ENCODE results near the gene EPN2.

Gene EPN2

GRCh38 chr17:19250421-19251173 is 13.4 kb downstream of the EPN2 start:
- ChIA-PET CTCF (interaction anchor here (0.6 kb wide), 1 partner anchor 45 kb away, joined by 3 read pairs; no protein-coding TSS in a partner anchor), POLR2A (interaction anchor here (1.2 kb wide), 1 partner anchor 10 kb away, joined by 3 read pairs; no protein-coding TSS in a partner anchor)
- TF ChIP-seq L3MBTL2 (conservative IDR thresholded peaks at IDR 0.05) (no peak), ELF4 (IDR thresholded peaks at IDR 0.05) (no peak), ARNT (IDR thresholded peaks at IDR 0.05) (no peak), FOXM1 (IDR thresholded peaks at IDR 0.05; ENCODE audit: borderline replicate concordance) (no peak), SUZ12 (IDR thresholded peaks at IDR 0.05) (no peak), BHLHE40 (IDR thresholded peaks at IDR 0.05; ENCODE audit: borderline replicate concordance) (no peak), LEF1 (IDR thresholded peaks at IDR 0.05; ENCODE audit: borderline replicate concordance) (no peak), FOXA1 (IDR thresholded peaks at IDR 0.05) (no peak), ZNF384 (IDR thresholded peaks at IDR 0.05) (no peak), FOXK2 (IDR thresholded peaks at IDR 0.05) (no peak), TARDBP (IDR thresholded peaks at IDR 0.05) (no peak), SP1 (IDR thresholded peaks at IDR 0.05) (no peak), NFRKB (IDR thresholded peaks at IDR 0.05) (no peak), HDGF (IDR thresholded peaks at IDR 0.05; ENCODE audit: borderline replicate concordance) (no peak)
- TF ChIP-seq, protein P1, sequence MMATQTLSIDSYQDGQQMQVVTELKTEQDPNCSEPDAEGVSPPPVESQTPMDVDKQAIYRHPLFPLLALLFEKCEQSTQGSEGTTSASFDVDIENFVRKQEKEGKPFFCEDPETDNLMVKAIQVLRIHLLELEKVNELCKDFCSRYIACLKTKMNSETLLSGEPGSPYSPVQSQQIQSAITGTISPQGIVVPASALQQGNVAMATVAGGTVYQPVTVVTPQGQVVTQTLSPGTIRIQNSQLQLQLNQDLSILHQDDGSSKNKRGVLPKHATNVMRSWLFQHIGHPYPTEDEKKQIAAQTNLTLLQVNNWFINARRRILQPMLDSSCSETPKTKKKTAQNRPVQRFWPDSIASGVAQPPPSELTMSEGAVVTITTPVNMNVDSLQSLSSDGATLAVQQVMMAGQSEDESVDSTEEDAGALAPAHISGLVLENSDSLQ (IDR thresholded peaks at IDR 0.05), result no peak
- DNase-seq (ENCODE audit: extremely low spot score), result no peak

GRCh38 chr17:19253112-19253511 is 15.9 kb downstream of the EPN2 start:
- TF ChIP-seq BHLHE40 (IDR thresholded peaks at IDR 0.05; ENCODE audit: borderline replicate concordance), result no peak
- no peak for TF ChIP-seq SUZ12 (IDR thresholded peaks at IDR 0.05)
- no peak for TF ChIP-seq ARNT (IDR thresholded peaks at IDR 0.05)
- TF ChIP-seq SP1 (IDR thresholded peaks at IDR 0.05), result no peak
- TF ChIP-seq FOXA1 (IDR thresholded peaks at IDR 0.05), result no peak
- no peak for TF ChIP-seq L3MBTL2 (conservative IDR thresholded peaks at IDR 0.05)
- no peak for TF ChIP-seq HDGF (IDR thresholded peaks at IDR 0.05; ENCODE audit: borderline replicate concordance)
- no peak for TF ChIP-seq FOXM1 (IDR thresholded peaks at IDR 0.05; ENCODE audit: borderline replicate concordance)
- TF ChIP-seq CTBP1 (IDR thresholded peaks at IDR 0.05; ENCODE audit: borderline replicate concordance), result no peak
- TF ChIP-seq LEF1 (IDR thresholded peaks at IDR 0.05; ENCODE audit: borderline replicate concordance), result no peak
- TF ChIP-seq FOXK2 (IDR thresholded peaks at IDR 0.05), result no peak
- TF ChIP-seq ELF4 (IDR thresholded peaks at IDR 0.05), result no peak
- no peak for TF ChIP-seq ZNF384 (IDR thresholded peaks at IDR 0.05)
- TF ChIP-seq, protein P1 (IDR thresholded peaks at IDR 0.05), result no peak
- no peak for TF ChIP-seq TARDBP (IDR thresholded peaks at IDR 0.05)
- TF ChIP-seq NFRKB (IDR thresholded peaks at IDR 0.05), result no peak
- ChIA-PET CTCF (no interaction called here), POLR2A (interaction anchor here (1.3 kb wide), 1 partner anchor 125 kb away, joined by 3 read pairs; the partner anchor contains the start of gene MAPK7)
- no peak for DNase-seq (ENCODE audit: extremely low spot score)

DNA sequence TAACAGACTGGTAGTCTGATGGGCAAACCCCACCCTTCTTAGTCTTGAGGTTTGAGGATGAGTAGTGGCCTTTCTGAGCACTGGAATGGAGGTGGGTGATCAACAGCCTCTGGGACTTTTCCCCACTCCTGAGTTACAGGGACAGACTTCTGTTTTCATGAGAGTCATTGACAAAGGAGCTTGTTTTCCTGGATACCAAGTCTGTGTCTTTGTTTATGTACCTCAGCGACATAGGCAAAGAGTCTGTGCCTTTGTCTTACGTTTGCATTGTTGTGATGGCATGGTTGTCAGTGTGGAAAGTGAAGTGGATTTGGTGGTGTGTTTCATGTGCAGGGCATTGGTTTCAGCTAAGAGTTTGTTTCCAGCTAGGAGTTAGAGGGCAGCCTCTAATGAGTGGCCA is 17.5 kb downstream of the EPN2 start:
- DNase-seq (ENCODE audit: extremely low spot score), result no peak
- CTCF ChIA-PET, result interaction anchor here (0.6 kb wide), 1 partner anchor 10 kb away, joined by 4 read pairs; no protein-coding TSS in a partner anchor
- POLR2A ChIA-PET, result no interaction called here
- TF ChIP-seq, protein P1 (IDR thresholded peaks at IDR 0.05), result no peak
- TF ChIP-seq NFRKB (IDR thresholded peaks at IDR 0.05) (no peak), ZNF384 (IDR thresholded peaks at IDR 0.05) (no peak), SUZ12 (IDR thresholded peaks at IDR 0.05) (no peak), TARDBP (IDR thresholded peaks at IDR 0.05) (no peak)

DNA sequence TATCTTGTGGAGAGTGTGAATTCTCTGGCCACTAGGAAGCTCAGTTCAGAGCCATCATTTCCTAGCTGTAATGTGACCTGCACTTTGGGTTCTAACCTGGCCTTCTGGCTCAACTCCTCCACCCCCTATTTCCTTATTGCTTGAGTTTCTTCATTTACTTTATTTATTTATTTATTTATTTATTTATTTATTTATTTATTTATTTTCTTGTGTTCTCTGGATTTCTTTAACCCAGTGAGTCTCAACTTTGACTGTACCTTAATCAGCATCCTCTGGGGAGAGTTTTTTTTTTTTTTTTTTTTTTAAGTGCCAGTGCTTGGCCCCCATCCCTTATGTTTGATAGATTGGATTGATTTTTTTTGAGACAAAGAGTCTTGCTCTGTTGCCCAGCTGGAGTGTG is 18.1 kb downstream of the EPN2 start:
- DNase-seq (ENCODE audit: extremely low spot score), result no peak
- TF ChIP-seq FOXK2 (IDR thresholded peaks at IDR 0.05), result no peak
- no peak for TF ChIP-seq LEF1 (IDR thresholded peaks at IDR 0.05; ENCODE audit: borderline replicate concordance)
- no peak for TF ChIP-seq SP1 (IDR thresholded peaks at IDR 0.05)
- no peak for TF ChIP-seq TARDBP (IDR thresholded peaks at IDR 0.05)
- TF ChIP-seq CTBP1 (IDR thresholded peaks at IDR 0.05; ENCODE audit: borderline replicate concordance), result no peak
- no peak for TF ChIP-seq FOXA1 (IDR thresholded peaks at IDR 0.05)
- no peak for TF ChIP-seq ZNF384 (IDR thresholded peaks at IDR 0.05)
- no peak for TF ChIP-seq BHLHE40 (IDR thresholded peaks at IDR 0.05; ENCODE audit: borderline replicate concordance)
- no peak for TF ChIP-seq SUZ12 (IDR thresholded peaks at IDR 0.05)
- TF ChIP-seq ELF4 (IDR thresholded peaks at IDR 0.05), result no peak
- TF ChIP-seq NFRKB (IDR thresholded peaks at IDR 0.05), result no peak
- TF ChIP-seq, protein P1 (IDR thresholded peaks at IDR 0.05), result no peak
- no peak for TF ChIP-seq FOXM1 (IDR thresholded peaks at IDR 0.05; ENCODE audit: borderline replicate concordance)
- TF ChIP-seq L3MBTL2 (conservative IDR thresholded peaks at IDR 0.05), result no peak
- TF ChIP-seq HDGF (IDR thresholded peaks at IDR 0.05; ENCODE audit: borderline replicate concordance), result no peak
- ChIA-PET POLR2A (interaction anchor here (1.4 kb wide), 1 partner anchor 8 kb away, joined by 4 read pairs; no protein-coding TSS in a partner anchor), CTCF (interaction anchor here (0.9 kb wide), 1 partner anchor 22 kb away, joined by 3 read pairs; no protein-coding TSS in a partner anchor)

DNA sequence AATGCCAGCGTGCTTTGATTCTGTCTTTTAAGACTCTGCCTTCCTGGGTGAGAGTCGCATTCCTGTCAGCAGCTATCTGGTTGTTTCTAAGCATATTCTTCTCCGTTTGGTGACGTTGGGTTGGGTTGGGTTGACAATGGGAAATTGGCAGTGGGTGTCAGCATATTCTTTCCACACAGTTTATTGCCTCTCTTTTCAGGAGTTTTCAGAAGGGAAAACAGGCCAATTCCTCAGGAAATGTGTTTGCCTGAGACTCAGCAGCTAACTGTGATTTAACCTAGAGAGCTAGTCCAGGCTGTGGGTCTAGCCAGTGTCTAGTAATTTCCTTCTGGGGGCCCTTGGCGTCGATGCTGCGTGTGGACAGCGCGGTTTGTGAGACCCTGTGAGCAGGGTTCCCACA is 21.2 kb downstream of the EPN2 start:
- CTCF ChIA-PET, result interaction anchor here (0.6 kb wide), 1 partner anchor 193 kb away, joined by 4 read pairs; no protein-coding TSS in a partner anchor
- DNase-seq (ENCODE audit: extremely low spot score), result no peak
- POLR2A ChIA-PET, result no interaction called here
- TF ChIP-seq FOXA1 (IDR thresholded peaks at IDR 0.05), result no peak
- no peak for TF ChIP-seq HDGF (IDR thresholded peaks at IDR 0.05; ENCODE audit: borderline replicate concordance)
